GM19395 (cell line): ENCODE measurements around the gene PEX19.

Source experiments
- ATAC-seq: cut with Tn5 transposase; IDR thresholded peaks from one replicate; pipeline ENCODE4 v1.9.1; 2021; ENCODE audit warnings: mild to moderate bottlenecking, moderate library complexity; ENCODE audit not compliant: unreplicated experiment

The PEX19 gene

DNA sequence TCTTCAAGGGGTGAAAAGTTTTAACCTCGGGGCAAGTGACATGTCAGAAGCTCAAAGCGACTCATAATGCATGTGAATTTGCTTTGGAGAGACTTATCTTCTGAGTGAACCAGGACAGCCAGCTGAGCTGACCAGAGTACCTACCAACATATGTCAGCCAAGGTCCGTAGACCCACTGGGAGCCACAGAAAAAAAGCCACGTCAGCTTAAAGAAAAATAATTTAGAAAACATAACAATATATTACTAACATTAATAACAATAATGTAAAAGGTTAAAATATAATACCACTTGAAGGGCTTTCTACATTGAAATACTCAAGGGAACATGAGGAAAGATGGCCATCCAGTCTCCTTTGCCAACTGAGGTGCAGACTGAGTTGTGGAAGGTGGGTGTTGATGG, 6.9 kb downstream of the PEX19 start:
- ATAC-seq = no peak

DNA sequence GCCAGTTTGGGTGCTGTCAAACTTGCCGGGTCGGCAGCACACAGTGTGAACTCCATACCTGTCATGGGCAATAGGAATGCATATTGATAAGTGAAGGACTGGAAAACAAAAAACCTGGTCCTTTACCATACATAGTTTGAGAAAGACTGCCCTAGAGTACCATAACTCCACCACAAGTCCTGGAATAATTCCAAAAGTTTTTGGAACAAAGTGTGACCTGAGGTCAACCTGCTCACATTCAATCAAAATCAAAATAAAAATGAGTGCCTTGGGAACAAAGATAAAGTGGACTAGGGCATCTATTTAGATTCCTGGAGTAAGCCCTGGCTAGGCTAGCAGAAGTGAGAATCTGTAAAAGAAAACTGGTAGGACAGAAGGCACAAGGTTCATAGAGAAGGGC, 7.6 kb downstream of the PEX19 start:
- ATAC-seq = no peak

DNA sequence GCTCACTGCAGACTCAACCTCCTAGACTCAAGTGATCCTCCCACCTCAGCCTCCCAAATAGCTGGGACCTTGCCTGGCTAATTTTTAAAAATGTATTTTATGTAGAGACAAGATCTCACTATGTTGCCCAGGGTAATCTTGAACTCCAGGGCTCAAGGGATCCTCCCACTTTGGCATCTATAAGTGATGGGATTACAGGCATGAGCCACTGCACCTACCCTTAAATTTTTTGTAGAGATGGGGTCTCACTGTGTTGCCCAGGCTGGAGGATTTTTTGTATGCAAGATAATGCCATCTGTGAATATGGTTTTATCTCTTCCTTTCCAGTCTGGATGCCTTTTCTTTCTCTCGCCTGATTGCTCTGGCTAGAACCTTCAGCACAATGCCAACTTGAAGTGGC, 13.9 kb downstream of the PEX19 start:
- no peak for ATAC-seq

DNA sequence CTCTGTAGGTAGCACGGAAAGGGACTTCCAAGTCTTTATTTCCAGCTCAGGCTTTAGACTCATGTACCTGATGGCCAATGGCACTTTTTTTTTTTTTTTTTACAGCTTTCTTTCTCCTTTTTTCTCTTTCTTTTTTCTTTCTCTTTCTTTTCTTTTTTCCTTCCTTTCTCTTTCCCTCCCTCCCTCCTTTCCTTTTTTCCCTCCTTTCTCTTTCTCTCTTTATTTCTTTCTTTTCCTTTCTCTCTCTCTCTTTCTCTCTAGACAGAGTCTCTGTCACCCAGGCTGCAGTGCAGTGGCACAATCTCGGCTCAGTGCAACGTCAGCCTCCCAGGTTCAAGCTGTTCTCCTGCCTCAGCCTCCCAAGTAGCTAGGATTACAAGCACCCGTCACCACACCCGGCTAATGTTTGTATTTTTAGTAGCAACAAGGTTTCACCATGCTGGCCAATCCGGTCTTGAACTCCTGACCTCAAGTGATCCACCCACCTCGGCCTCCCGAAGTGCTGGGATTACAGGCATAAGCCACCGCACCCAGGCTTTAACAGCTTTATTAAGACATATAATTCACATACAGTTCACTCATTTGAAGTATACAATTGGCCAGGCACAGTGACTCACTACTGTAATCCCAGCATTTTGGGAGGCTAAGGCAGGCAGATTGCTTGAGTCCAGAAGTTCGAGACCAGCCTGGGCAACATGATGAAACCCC, 17.5 kb downstream of the PEX19 start:
- no peak for ATAC-seq

DNA sequence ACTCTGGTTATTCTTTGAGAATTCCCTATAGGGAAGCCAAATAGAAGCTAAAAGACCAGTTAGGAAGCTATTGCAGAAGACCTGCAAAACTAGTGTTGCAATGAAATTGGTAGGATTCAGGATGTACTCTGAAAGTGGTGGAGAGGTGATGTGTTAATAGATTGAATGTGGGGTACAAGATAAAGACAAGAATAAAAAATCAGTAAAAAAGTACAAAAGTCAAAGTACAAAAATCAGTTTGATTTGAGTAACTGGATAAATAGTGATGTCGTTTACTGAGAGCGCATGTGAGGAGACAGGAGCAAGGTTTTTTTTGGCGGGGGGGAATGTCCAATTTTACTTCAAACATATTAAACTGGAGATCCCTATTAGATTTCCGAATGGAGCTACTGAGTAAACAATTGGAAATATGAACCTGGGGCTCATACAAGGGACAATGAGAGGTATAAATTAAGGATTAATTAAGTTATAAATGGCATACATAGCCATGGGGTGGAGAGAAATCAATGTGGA, 20.1 kb downstream of the PEX19 start:
- no peak for ATAC-seq

DNA sequence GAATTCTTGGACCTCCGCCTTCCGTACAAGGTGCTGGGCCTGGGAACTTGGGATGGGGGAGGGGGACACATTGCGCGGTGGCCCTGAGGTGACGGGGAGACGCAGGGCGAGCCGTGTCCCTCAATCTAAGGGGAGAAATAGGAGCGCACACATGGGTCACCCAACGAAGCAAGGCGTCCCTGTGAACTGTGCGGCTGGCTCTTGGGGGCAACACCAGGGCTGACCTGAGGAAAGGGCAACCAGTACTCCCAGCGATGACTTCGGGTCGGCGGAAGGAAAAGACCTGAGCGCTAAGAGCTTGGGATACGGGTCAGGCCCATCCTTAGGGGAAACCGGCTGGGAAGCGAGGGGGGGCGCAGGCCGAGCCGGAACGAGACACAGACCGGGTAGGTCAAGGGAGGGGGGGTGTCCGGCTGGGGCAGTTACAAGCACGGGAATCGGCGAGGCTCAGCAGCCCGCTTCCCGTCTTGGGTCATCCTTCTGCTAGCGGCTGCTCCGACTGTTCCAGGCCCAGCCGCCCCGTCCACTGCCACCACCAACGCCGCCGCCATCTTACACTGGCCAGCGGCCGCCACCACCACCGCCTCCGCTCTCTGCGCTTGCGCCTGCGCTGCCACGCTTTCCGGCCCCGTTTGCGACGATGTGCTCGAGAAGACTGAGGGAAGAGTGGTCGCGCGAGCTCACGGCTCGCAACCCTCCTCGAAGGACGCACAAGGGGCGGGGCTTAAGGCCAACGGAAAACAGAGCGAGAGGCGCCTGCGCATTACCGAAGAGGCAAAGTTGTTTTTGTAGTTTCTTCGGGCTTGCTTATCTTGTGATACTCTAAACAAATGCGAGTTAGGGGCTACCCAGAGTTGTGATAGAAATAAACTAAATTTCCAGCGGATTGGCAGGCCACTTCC, 22.8 kb downstream of the PEX19 start, which contains the start of gene DCAF8:
DCAF8 (minus strand) TSS at position 657 of the 902 bp plus-strand sequence. CDS start 18,541 bp downstream, outside the sequence.
- ATAC-seq = peak; percentile 83

DNA sequence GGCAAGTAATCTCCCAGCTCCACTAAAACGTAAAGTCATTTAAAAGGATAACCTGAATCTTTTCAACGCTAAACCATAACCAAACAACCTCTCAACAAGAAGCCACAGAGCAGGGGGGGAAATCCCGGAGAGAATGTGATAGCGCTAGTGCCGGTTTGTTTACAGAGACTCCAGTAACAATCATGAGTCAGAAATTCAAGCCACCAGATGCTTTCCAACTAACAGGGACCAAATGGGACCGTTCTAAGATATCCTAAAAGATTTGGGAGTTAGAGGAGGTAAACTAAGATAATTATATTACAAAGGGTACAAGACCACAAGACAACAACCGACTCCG, 23.4 kb downstream of the PEX19 start:
- ATAC-seq = peak; percentile 49

DNA sequence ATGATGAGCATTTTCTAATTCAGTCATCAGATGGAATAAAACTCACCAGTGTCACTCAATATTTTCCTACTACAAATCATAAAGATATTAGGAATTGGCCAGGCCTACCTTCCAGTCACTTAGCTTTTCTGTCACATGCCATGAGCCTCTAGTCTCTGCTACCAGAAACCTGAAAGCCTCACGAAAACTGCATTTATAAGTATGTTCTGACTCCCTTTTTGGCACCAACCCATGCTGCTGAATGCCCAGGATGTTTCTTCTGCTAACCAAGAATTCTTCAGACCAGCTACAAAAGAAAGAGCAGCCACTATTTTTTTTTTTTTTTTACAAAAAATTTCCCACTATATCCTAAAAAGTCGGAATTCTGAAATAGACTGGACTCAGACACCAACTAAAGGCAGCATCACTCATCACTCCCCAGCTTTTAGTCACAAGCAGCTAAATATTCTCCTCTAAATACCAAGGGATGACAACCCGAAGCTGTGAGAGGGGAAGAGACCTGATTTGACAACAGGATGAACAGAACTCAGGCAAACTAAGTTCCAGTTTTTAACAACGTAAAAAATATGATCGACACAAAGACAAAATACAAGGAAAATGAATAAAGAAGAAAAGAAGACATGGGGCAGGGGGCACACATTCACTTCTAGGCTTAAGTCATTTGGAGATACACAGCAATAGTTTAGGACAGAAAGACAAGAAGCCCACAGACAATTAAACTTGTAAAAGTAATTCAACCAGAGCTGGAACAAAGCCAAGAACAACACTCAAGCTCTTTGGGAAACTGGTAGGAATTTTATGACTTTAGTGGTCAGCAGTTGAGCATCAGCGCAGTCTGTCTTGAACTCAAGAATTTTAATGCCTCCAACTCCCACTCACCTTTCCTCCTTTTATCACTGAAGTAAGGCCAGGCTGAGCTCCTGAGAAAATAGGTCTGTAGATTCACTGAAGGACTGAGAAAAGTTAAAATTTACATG, 24.2 kb downstream of the PEX19 start:
- no peak for ATAC-seq

DNA sequence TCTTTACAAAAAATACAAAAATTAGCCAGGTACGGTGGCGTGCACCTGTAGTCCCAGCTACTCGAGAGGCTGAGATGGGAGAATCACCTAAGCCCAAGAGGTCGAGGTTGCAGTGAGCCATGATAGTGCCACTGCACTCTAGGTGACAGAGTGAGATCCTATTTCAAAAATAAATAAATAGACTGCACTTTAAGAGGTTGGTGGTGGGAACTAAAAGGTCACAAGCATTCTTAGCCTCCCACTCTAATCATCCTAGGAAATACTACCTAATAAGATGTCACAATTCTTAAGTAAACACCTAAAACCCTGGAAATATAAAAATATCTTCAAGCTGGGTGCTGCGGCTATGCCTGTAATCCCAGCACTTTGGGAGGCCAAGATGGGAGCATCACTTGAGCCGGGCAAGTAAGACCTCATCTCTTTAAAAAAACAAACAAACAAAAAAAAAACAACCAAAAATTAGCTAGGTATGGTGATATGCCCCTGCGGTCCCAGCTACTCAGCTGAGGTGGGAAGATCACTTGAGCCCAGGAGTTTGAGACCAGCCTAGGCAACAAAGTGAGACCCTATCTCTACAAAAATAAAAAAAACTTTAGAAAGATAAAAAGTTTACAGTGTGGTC, 26.6 kb downstream of the PEX19 start:
- no peak for ATAC-seq

DNA sequence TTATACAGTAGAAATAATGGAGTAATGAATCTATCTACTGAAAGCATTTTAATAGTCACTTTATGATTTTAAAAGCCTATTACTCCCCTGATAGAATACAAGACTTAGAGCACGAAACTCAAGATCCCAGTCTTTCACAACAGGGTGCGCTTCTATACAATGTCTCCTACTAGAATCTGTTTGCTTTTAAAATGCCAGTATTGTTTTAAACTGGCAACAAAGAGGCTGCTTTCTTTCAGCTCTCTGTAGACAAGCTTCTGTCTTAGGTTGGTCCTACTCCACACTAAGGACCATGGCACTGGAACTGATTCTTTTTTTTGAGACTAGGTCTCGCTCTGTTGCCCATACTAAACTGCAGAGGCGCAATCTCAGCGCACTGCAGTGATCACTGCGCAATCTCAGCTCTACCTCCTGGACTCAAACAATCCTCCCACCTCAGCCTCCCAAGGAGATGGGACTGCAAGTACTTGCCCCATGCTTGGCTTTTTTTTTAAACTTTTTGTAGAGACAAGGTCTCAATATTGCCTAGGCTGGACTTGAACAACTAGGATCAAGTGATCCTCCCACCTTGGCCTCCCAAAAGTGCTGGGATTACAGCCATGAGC, 27.4 kb downstream of the PEX19 start:
- no peak for ATAC-seq

DNA sequence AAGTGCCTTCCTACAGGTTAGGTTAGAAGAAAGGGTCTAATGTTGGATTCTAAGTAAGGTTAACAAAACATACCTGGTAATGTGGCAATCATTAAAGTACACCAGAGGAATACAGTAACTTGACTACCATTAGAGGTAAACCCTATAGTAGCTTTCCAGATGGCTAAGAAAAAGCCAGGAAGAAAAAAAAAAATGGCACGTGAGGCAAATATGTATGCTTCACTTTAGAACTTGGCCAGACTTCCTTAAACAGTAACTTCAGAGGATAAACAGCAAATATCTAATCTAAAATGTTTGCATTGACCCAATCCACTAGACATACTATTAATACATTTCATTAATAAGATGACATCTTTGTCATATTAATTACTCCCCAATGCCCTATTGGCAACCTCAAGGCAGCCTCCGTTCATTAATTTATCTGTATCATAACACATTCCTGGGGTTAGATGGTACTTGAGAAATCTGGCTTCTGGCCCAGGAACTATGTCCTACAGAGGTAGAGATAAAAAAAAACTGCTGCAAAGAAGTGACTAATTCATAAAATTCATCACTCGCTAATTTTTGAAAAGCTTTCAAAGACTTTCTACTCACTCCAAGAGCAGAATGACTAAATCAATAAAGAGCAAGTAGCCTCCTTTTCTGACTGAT, 28.4 kb downstream of the PEX19 start:
- ATAC-seq = no peak

DNA sequence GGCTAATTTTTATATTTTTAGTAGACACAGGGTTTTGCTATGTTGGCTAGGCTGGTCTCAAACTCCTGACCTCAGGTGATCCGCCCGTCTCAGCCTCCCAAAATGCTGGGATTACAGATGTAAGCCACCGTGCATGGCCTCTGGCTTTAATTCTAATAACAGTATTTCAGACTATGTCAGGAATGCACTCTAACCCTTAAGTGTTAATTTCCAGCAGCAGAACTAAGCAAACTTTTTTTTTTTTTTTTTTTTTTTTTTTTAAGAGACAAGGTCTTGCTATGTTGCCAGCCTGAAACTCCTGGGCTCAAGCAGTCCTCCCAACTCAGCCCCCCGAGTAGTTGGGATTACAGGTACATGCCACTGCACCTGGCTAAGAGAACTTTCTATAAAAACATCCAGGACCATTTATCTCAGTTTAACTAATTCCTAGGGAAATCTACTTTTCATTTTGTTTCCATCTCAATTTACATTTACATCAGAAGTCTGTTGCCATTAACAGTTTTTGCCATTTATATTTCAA, 29.1 kb downstream of the PEX19 start:
- no peak for ATAC-seq

DNA sequence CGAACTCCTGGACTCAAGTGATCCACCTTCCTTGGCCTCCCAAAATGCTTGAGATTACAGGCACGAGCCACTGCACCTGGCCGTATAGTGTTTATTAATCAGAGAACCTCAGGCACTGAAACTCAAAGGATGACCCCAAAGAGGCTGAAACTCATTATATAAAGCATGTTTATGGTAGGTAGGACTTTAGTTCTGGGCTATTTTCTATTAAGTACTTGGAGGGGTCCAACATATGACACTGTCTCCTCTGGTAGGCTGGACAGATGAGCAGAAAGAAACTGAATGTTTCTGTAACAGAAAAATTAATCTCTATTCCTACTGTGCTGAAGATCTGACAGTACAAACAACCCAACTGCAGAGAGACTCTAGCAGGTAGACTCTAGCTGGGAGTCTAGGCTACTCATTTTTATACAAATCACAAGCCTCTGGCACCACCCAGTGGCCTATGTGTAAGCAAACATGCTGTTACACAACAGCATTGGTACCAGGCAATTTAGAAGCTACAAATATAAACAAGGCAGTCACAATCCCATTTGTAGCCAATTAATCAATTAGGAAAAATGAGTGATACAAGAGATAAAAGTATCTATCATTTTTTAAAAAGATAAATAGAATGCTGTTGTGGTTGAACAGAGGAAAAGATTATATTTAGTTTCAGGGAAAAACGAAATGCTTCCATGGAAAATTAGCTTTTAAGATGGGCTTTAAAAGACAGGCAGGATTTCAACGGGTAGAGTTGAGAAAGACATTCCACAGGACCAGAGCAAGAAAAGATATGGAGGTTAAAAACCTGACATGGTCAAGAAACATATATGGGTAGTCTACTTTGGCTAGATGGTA, 33.0 kb downstream of the PEX19 start:
- peak; percentile 75 for ATAC-seq

DNA sequence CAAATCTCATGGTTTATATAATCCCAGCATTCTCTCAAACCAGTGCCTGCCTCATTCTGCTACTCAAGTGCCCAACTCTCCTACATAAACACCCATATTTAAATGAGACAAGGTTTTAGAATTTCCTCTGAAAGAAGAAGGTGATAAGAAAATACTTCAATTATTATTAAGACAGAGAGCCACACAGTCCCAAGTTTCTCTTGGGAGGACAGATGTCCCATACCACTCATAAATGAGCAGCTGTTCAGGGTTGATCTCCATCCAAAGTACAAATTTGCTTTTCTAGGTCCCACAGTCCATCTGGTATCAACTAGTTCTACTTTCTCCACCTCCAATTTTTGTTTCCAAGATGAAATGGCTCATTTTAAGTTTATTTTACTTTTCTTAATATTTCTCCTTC, 33.9 kb downstream of the PEX19 start:
- ATAC-seq = no peak

DNA sequence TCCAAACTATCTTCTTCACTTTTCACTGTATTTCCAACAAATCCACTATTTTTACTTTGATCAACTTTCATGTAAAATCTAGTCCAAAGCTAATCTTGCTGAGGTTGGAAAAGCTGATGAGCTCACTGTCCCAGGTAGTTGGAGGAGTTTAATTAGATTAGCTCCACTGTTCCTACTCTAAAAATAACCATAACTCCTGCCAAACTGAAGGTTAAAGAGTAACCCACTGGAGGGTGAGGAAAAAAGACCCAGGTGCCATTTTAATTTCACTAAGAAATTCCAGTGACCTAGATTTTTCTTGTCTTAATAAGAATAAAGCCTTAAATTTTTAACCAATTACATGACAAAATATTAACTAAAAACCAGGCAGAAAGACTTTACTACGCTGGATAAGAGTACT, 37.9 kb downstream of the PEX19 start:
- ATAC-seq = no peak

DNA sequence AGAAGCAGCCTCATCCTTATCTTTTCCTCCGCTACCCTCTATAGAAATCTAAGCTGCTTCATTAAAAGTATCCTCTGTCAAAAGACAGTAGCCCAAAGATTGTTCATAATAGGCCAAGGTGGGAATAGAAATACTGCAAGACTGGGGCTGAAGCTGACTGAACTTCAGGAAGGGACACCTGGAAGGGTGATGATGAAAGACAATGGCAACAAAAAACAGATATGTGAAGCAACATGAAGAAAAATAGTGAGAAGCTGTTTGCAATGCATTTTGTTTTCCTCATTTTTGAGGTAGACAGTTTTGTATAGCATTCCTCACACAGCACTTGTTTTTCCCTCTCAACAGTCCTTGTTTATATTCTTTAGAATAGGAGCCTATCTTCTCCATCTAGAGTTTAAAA, 39.5 kb downstream of the PEX19 start:
- no peak for ATAC-seq

DNA sequence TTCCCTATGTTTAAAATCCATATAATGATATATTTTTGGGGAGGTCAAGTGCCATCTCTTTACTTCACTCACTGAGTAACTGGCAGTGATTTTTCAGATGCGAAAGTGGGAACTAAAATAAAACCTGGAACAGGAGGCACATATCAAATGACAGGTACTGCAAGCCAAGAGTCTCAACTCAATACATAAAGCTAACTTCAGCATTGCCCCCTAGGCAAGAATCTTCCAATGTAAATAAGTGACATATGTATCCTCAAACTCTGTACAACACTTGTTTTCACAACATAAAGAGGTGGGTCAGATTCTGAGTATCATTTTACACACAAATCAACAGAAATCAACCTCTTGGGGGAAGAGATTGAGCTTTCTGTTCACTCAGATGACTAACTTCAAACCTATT, 40.7 kb downstream of the PEX19 start:
- ATAC-seq = no peak

DNA sequence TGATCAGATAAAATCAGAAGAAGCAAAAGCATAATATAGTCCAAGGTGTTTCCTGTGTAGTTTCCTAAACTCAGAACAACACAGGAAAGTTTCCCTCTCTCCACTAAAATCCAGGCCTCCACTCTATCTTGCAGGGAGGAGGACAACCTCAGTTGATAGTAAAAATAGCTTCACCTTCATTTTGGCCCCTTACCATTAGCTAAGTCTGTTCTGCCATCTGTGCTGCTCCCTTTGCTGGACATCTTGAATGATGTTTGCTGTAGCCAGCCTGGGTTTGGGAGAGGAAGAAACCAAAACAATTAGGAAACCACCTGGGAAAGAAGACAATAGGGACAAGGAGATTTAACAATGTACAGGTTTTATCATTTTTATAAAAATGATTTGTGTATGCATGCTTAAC, 41.2 kb downstream of the PEX19 start:
- no peak for ATAC-seq
